ENCODE results near the gene ORC2.

- TF ChIP-seq EZH2 (IDR thresholded peaks at IDR 0.05; ENCODE audit: low read depth) (no peak), CTCF (conservative IDR thresholded peaks at IDR 0.05) (no peak)
These were observed 43.2 kb upstream of the ORC2 start for GRCh38 chr2:201006704-201007103.
